Breast epithelium (tissue), 3 donors: ENCODE measurements around the gene GARRE1.

Source experiments
- POLR2A ChIP-seq: fragments of 450-650 bp; IDR thresholded peaks from one replicate; pipeline ENCODE4 v1.6.1; 2016; ENCODE audit warnings: antibody characterized with exemption, mild to moderate bottlenecking, moderate library complexity
- TF ChIP-seq, protein P1 (sequence below), 3 donors: fragments of 450-650 bp; IDR thresholded peaks; one replicate each; pipeline ENCODE4 v1.5.1; 2016 to 2017; ENCODE audit warnings: antibody characterized with exemption in 3 of 3, mild to moderate bottlenecking in 3 of 3, moderate library complexity in 3 of 3

DNA sequence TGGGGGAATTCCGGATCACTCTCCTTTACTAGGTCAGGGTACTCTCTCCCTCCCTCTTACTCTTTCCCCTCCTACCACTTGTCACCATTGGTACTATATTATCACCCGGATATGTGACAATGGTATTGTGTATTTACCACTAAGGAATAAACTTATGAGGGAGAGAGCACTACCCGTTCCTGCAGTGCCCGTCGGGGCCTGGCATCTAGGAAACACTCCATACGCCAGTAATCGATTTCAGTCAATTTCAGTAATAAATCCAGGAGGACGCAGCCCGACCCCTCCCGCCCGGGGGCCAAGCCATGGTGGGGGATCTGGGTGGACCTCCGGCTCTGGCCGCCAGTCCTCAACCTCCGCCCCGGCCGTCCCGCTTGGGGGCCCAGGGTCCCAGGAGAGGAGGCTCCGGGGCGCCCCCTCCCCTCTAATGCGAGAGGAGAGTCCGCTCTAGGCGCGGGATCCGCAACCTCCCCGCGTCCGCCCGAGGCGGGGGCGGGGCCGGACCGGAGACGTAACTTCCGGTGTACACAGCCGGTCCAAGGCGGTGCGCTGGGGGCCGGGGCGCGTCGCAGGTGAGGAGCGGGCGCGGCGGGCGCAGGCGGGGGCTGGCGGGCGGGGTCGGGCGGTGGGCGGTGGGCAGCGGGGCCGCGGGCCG, at the start of gene GARRE1:
- TF ChIP-seq, protein P1, sequence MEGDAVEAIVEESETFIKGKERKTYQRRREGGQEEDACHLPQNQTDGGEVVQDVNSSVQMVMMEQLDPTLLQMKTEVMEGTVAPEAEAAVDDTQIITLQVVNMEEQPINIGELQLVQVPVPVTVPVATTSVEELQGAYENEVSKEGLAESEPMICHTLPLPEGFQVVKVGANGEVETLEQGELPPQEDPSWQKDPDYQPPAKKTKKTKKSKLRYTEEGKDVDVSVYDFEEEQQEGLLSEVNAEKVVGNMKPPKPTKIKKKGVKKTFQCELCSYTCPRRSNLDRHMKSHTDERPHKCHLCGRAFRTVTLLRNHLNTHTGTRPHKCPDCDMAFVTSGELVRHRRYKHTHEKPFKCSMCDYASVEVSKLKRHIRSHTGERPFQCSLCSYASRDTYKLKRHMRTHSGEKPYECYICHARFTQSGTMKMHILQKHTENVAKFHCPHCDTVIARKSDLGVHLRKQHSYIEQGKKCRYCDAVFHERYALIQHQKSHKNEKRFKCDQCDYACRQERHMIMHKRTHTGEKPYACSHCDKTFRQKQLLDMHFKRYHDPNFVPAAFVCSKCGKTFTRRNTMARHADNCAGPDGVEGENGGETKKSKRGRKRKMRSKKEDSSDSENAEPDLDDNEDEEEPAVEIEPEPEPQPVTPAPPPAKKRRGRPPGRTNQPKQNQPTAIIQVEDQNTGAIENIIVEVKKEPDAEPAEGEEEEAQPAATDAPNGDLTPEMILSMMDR (IDR thresholded peaks at IDR 0.05), result no peak
- TF ChIP-seq POLR2A, result peak; percentile 75
